Tibial artery (tissue), 4 donors: ENCODE measurements around the gene HNRNPUL2.

Experiments
- DNase-seq, 2 donors: peaks; one replicate each; pipeline ENCODE4 v3.0.0-alpha.2; 2019
- H3K27ac ChIP-seq, 2 donors: fragments of 200-600 bp; sonication (generic) in 1 of 2; 1 replicate in 1 of 2; 2 replicates in 1 of 2; pipeline ENCODE4 v1.5.1; 2018 to 2019; ENCODE audit warnings: mild to moderate bottlenecking in 1 of 2
- H3K27me3 ChIP-seq, 2 donors: fragments of 200-600 bp; sonication (generic) in 1 of 2; one replicate each; pipeline versions ENCODE4 v1.5.1 to v1.6.0; 2016 to 2019
- H3K36me3 ChIP-seq, 3 donors: fragments of 200-600 bp; sonication (generic) in 2 of 3; one replicate each; pipeline ENCODE4 v1.5.1; 2016 to 2019; ENCODE audit warnings: mild to moderate bottlenecking in 2 of 3
- H3K4me1 ChIP-seq, 4 donors: fragments of 200-600 bp; sonication (generic) in 2 of 4; 1 replicate in 3 of 4; 2 replicates in 1 of 4; pipeline ENCODE4 v1.5.1; 2016 to 2019
- H3K4me3 ChIP-seq, 2 donors: fragments of 200-600 bp; sonication (generic) in 1 of 2; 1 replicate in 1 of 2; 2 replicates in 1 of 2; pipeline ENCODE4 v1.5.1; 2018 to 2019; ENCODE audit warnings: mild to moderate bottlenecking in 2 of 2
- H3K9me3 ChIP-seq, 3 donors: fragments of 200-600 bp; sonication (generic) in 1 of 3; one replicate each; pipeline ENCODE4 v1.5.1; 2016 to 2019
- CTCF ChIP-seq, 2 experiments: fragments of 200-600 bp in 1 of 2; fragments of 450-650 bp in 1 of 2; IDR thresholded peaks; one replicate each; pipeline ENCODE4 v1.5.1; 2017 to 2019; ENCODE audit warnings: antibody characterized with exemption in 2 of 2, mild to moderate bottlenecking in 1 of 2, moderate library complexity in 1 of 2
- intact Hi-C: fragments of 100-400 bp; cut with DNase I; formaldehyde crosslinking; loops from one replicate; pipeline ENCODE4 v1.15.0; 2023; ENCODE audit warnings: low total_unique reads

Gene HNRNPUL2

GRCh38 chr11:62724171-62724570, 3.1 kb downstream of the HNRNPUL2 start:
- peak overlapping the region; percentile 2 to 90 for H3K27ac ChIP-seq
- no peak for DNase-seq
- no peaks in the 10 kb centered on the region for H3K9me3 ChIP-seq
- no peaks in the 10 kb centered on the region for H3K27me3 ChIP-seq
- intact Hi-C loops = no loop called here
- H3K4me1 ChIP-seq = peaks cover 0 to 36% (median 23%) of the 10 kb centered on the region in 4 donors
- peaks cover 49 to 51% (median 50%) of the 10 kb centered on the region in 3 donors for H3K36me3 ChIP-seq
- TF ChIP-seq CTCF (IDR thresholded peaks at IDR 0.05) = no peak
- peak overlapping the region; percentile 85 to 89 for H3K4me3 ChIP-seq

GRCh38 chr11:62721994-62722393, 5.3 kb downstream of the HNRNPUL2 start:
- Histone ChIP-seq H3K4me3 (no peak overlapping the region), H3K27me3 (no peaks in the 10 kb centered on the region), H3K4me1 (peaks cover 0 to 34% (median 23%) of the 10 kb centered on the region in 4 donors), H3K27ac (no peak overlapping the region), H3K36me3 (peaks cover 70 to 73% (median 72%) of the 10 kb centered on the region in 3 donors), H3K9me3 (no peaks in the 10 kb centered on the region)
- no peak for DNase-seq
- TF ChIP-seq CTCF (IDR thresholded peaks at IDR 0.05) = no peak
- intact Hi-C loops = no loop called here

- no peak for DNase-seq
- intact Hi-C loops = no loop called here
- no peak overlapping the region for H3K4me3 ChIP-seq
- peaks cover 0 to 17% (median 11%) of the 10 kb centered on the region in 4 donors for H3K4me1 ChIP-seq
- no peaks in the 10 kb centered on the region for H3K9me3 ChIP-seq
- no peak overlapping the region for H3K27ac ChIP-seq
- H3K27me3 ChIP-seq = no peaks in the 10 kb centered on the region
- peaks cover 96 to 99% (median 97%) of the 10 kb centered on the region in 3 donors for H3K36me3 ChIP-seq
- TF ChIP-seq CTCF (IDR thresholded peaks at IDR 0.05) = no peak
Measured at GRCh38 chr11:62719302-62719978, 7.8 kb downstream of the HNRNPUL2 start.

- Histone ChIP-seq H3K9me3 (no peaks in the 10 kb centered on the region), H3K4me1 (peaks cover 0 to 2% (median 0%) of the 10 kb centered on the region in 4 donors), H3K4me3 (no peak overlapping the region), H3K36me3 (peaks cover 89 to 100% (median 95%) of the 10 kb centered on the region in 3 donors), H3K27me3 (no peaks in the 10 kb centered on the region), H3K27ac (no peak overlapping the region)
- TF ChIP-seq CTCF (IDR thresholded peaks at IDR 0.05) = no peak
- intact Hi-C loops = no loop called here
- DNase-seq = no peak
Measured at GRCh38 chr11:62716816-62717215, 10.4 kb downstream of the HNRNPUL2 start.

- Histone ChIP-seq H3K4me3 (no peak overlapping the region), H3K27ac (no peak overlapping the region), H3K9me3 (no peaks in the 10 kb centered on the region), H3K36me3 (peaks cover 85 to 100% (median 95%) of the 10 kb centered on the region in 3 donors), H3K4me1 (peaks cover 0 to 2% (median 0%) of the 10 kb centered on the region in 4 donors), H3K27me3 (no peaks in the 10 kb centered on the region)
- intact Hi-C loops = no loop called here
- no peak for TF ChIP-seq CTCF (IDR thresholded peaks at IDR 0.05)
- DNase-seq = no peak
Measured at GRCh38 chr11:62716206-62716605, 11.1 kb downstream of the HNRNPUL2 start.
